SJSA1 (cell line): ENCODE data around the gene EQTN. TPM values are rescaled to one million over a fixed set of nuclear protein-coding genes. Genes with fewer than 3 reads are reported as not detected.
A peak's percentile ranks its signal among the peaks of the same experiment; 100 is the strongest.

Source experiments
- DNase-seq, 2 experiments: peaks; one replicate each; pipeline ENCODE4 v3.0.0-alpha.2; 2015 to 2020; ENCODE audit warnings: low spot score in 2 of 2, low read depth in 1 of 2
- H3K27ac ChIP-seq: fragments of 250-450 bp; sonication (Bioruptor Pico); 2 replicates; pipeline ENCODE4 v1.5.1; 2020; ENCODE audit warnings: mild to moderate bottlenecking, moderate library complexity
- H3K27me3 ChIP-seq: fragments of 250-450 bp; sonication (Bioruptor Pico); replicated peaks from 2 replicates; pipeline ENCODE4 v1.5.1; 2020; ENCODE audit warnings: mild to moderate bottlenecking, moderate library complexity
- H3K36me3 ChIP-seq: fragments of 250-450 bp; sonication (Bioruptor Pico); 2 replicates; pipeline ENCODE4 v1.5.1; 2020; ENCODE audit warnings: mild to moderate bottlenecking
- H3K4me1 ChIP-seq: fragments of 250-450 bp; sonication (Bioruptor Pico); replicated peaks from 2 replicates; pipeline ENCODE4 v1.6.1; 2021; ENCODE audit warnings: mild to moderate bottlenecking
- H3K4me3 ChIP-seq: fragments of 250-450 bp; sonication (Bioruptor Pico); 2 replicates; pipeline ENCODE4 v1.5.1; 2020; ENCODE audit warnings: mild to moderate bottlenecking
- H3K9me3 ChIP-seq: fragments of 250-450 bp; sonication (Bioruptor Pico); replicated peaks from 2 replicates; pipeline ENCODE4 v1.5.1; 2020; ENCODE audit warnings: mild to moderate bottlenecking
- total RNA-seq: library from RNA; depleted of rRNA; stranded (reverse); fragments of >200 nt; shearing (Covaris generic); gene quantifications from 2 replicates; pipeline ENCODE4 v1.2.3, GENCODE V29; 2014

EQTN gene
- total RNA-seq, 1 experiment from 2014 or later, result not detected

DNA sequence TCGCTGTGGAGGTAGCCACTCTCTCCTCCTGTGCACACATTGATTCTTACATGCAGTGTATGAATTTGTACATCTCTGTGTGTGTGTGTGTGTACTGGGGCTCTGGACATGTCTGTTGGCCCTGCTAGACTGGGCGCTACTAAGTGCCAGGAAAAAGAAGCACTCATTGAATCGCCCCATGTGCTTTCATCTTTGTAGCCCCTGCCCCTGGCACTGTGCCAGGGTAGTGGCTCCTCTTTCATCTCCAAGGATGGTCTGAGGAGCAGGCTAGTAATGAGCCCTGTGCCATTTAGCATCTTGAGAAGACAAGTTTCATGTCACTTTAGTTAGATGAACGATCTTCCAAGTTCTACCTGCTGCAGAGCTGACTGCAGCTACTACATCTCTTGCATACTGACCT is 34.4 kb upstream of the EQTN start:
- Histone ChIP-seq H3K27me3 (no peaks in the 10 kb centered on the region), H3K36me3 (no peaks in the 10 kb centered on the region), H3K4me1 (no peaks in the 10 kb centered on the region), H3K9me3 (no peaks in the 10 kb centered on the region), H3K27ac (no peak overlapping the region), H3K4me3 (no peak overlapping the region)
- no peak for DNase-seq

DNA sequence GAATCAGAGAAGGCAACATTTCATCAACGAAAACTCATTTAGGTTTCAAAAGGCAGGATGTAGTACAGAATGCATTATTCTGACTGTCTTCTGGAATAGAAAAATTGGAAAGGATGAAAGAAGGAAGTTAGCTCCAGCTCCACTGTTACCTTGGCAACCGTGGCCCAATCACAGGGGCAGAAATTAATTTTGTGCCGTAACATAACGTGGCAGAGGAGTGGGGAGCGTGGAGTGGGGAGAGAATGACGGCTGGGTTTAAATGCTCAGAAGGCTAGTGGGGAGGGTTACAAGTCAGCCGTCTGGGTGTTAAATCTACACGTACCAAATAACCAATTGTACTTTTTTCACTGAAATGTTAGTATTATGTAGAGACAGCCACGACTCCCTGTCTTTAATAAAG is 32.3 kb upstream of the EQTN start:
- H3K4me1 ChIP-seq, result no peaks in the 10 kb centered on the region
- no peaks in the 10 kb centered on the region for H3K36me3 ChIP-seq
- DNase-seq, result no peak
- no peak overlapping the region for H3K4me3 ChIP-seq
- no peaks in the 10 kb centered on the region for H3K27me3 ChIP-seq
- no peaks in the 10 kb centered on the region for H3K9me3 ChIP-seq
- H3K27ac ChIP-seq, result no peak overlapping the region

- no peaks in the 10 kb centered on the region for H3K27me3 ChIP-seq
- H3K36me3 ChIP-seq, result no peaks in the 10 kb centered on the region
- H3K4me1 ChIP-seq, result no peaks in the 10 kb centered on the region
- no peak overlapping the region for H3K4me3 ChIP-seq
- H3K27ac ChIP-seq, result no peak overlapping the region
- no peaks in the 10 kb centered on the region for H3K9me3 ChIP-seq
- DNase-seq, result no peak
Observed at GRCh38 chr9:27328483-27328882, 31.5 kb upstream of the EQTN start.

- H3K9me3 ChIP-seq, result no peaks in the 10 kb centered on the region
- H3K4me3 ChIP-seq, result no peak overlapping the region
- H3K27me3 ChIP-seq, result no peaks in the 10 kb centered on the region
- no peak for DNase-seq
- no peak overlapping the region for H3K27ac ChIP-seq
- no peaks in the 10 kb centered on the region for H3K36me3 ChIP-seq
- H3K4me1 ChIP-seq, result no peaks in the 10 kb centered on the region
Observed at GRCh38 chr9:27311184-27311583, 14.2 kb upstream of the EQTN start.

GRCh38 chr9:27310582-27310981 is 13.6 kb upstream of the EQTN start:
- no peak overlapping the region for H3K4me3 ChIP-seq
- H3K4me1 ChIP-seq, result no peaks in the 10 kb centered on the region
- no peak overlapping the region for H3K27ac ChIP-seq
- no peaks in the 10 kb centered on the region for H3K27me3 ChIP-seq
- no peaks in the 10 kb centered on the region for H3K36me3 ChIP-seq
- H3K9me3 ChIP-seq, result no peaks in the 10 kb centered on the region
- DNase-seq, result no peak

DNA sequence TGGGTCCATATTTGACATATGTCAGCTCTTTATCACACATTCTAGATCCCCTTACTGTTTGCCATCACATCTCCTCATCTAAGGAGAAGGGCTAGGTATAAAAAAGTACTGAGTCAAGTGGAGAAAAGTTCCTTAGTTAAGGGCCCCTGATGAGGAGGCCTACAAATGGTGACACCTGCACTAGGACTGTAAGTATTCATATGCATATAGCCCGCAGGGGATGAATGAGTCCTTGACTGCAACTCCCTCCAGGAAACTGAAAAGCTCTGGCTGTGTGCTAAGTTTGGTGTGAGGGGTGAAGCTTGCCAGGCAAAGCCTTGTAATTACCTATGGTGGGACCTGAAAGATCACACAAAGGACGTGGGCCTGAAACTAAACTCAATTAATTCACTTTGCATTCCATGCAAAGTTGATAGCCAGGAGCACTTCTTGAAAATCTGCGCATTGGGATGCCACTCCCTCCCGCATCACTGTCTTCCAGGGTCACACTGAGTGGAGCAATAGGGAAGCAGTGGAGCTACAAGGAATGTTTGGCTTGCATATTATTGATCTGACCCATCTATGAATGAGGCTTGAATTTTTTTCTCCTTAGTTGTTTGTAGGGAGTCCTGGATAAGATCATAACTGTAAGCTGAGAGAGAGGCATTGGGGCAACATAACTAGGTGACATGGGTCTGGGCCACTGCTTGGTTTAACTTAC is 11.9 kb upstream of the EQTN start:
- Histone ChIP-seq H3K36me3 (no peaks in the 10 kb centered on the region), H3K9me3 (no peaks in the 10 kb centered on the region), H3K4me1 (no peaks in the 10 kb centered on the region), H3K4me3 (no peak overlapping the region), H3K27me3 (no peaks in the 10 kb centered on the region), H3K27ac (no peak overlapping the region)
- DNase-seq, result no peak

- Histone ChIP-seq H3K4me1 (no peaks in the 10 kb centered on the region), H3K4me3 (no peak overlapping the region), H3K36me3 (no peaks in the 10 kb centered on the region), H3K9me3 (no peaks in the 10 kb centered on the region), H3K27ac (no peak overlapping the region), H3K27me3 (no peaks in the 10 kb centered on the region)
- DNase-seq, result no peak
Observed at GRCh38 chr9:27304521-27304920, 7.6 kb upstream of the EQTN start.

GRCh38 chr9:27303219-27303618 is 6.3 kb upstream of the EQTN start:
- H3K27me3 ChIP-seq, result no peaks in the 10 kb centered on the region
- no peaks in the 10 kb centered on the region for H3K4me1 ChIP-seq
- H3K4me3 ChIP-seq, result peak overlapping the region; percentile 25
- H3K27ac ChIP-seq, result no peak overlapping the region
- peak; percentile 27 to 47 for DNase-seq
- H3K36me3 ChIP-seq, result no peaks in the 10 kb centered on the region
- no peaks in the 10 kb centered on the region for H3K9me3 ChIP-seq

GRCh38 chr9:27293996-27294395 is 3.0 kb downstream of the EQTN start:
- DNase-seq, result no peak
- Histone ChIP-seq H3K27ac (no peak overlapping the region), H3K27me3 (no peaks in the 10 kb centered on the region), H3K4me1 (no peaks in the 10 kb centered on the region), H3K4me3 (no peak overlapping the region), H3K36me3 (no peaks in the 10 kb centered on the region), H3K9me3 (no peaks in the 10 kb centered on the region)

GRCh38 chr9:27292659-27293405 is 4.1 kb downstream of the EQTN start:
- no peak for DNase-seq
- H3K36me3 ChIP-seq, result no peaks in the 10 kb centered on the region
- H3K9me3 ChIP-seq, result no peaks in the 10 kb centered on the region
- H3K4me1 ChIP-seq, result no peaks in the 10 kb centered on the region
- no peaks in the 10 kb centered on the region for H3K27me3 ChIP-seq
- no peak overlapping the region for H3K4me3 ChIP-seq
- no peak overlapping the region for H3K27ac ChIP-seq

DNA sequence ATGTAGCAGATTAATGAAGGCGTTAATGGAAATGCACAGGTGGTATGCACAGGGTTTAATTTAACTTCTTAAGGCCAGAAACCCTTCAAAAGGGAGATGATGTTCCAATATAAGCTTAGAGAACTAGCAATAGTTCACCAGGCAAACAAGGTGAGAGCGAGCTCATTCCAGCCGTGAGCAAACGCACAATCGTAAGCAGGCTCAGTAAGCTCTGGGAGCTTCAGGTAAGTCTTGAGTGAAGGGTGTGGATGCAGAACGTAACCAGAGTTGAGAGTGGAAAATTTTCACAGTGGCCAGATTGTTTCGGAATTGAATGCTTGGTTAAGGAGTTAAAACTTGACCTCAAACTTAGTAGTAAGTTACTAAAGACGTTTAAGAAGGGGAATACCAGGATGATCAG is 5.7 kb downstream of the EQTN start:
- Histone ChIP-seq H3K27ac (no peak overlapping the region), H3K27me3 (no peaks in the 10 kb centered on the region), H3K4me1 (no peaks in the 10 kb centered on the region), H3K9me3 (no peaks in the 10 kb centered on the region), H3K4me3 (no peak overlapping the region), H3K36me3 (no peaks in the 10 kb centered on the region)
- DNase-seq, result no peak

GRCh38 chr9:27282269-27282668 is 14.7 kb downstream of the EQTN start:
- no peaks in the 10 kb centered on the region for H3K36me3 ChIP-seq
- DNase-seq, result no peak
- H3K4me3 ChIP-seq, result no peak overlapping the region
- no peaks in the 10 kb centered on the region for H3K9me3 ChIP-seq
- H3K4me1 ChIP-seq, result no peaks in the 10 kb centered on the region
- no peak overlapping the region for H3K27ac ChIP-seq
- H3K27me3 ChIP-seq, result no peaks in the 10 kb centered on the region

DNA sequence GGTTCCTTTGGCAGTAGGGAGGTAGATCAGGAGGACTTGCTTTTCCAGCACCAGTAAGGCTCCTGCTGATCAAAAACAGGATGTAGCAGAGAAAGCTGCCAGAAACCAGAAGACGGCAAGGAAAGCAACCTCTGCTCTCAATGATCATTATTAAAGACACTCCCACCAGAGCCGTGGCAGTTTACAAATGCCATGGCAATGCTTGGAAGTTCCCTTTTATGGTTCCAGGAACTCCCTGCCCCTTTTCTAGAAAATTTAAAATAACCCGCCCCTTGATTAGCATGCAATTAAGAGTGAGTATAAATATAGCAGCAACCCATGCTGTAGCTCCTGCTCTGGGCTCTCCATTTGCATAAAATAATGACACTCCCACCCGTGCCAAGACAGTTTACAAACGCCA is 16.1 kb downstream of the EQTN start:
- Histone ChIP-seq H3K36me3 (no peaks in the 10 kb centered on the region), H3K27ac (no peak overlapping the region), H3K9me3 (no peaks in the 10 kb centered on the region), H3K4me3 (no peak overlapping the region), H3K4me1 (peaks cover 8% of the 10 kb centered on the region), H3K27me3 (no peaks in the 10 kb centered on the region)
- DNase-seq, result no peak

DNA sequence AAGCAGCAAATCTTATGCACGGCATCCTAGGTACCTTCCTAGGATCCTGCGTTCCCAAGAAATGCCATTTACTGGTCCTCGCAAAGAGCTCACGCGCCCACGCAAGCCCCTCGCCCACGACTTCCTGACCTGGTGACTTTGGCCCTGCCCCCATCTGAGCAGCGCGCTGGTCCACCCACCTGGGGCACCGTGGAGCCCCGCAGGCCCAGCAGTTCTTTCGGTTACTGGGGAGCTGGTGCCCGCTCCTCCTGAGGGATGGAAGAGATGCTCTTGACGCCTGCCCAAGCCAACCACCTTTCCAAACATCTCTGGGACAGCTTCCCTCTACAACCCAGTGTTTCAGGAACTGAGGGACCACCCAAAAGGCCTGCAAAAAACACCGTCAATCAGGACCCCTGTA is 16.7 kb downstream of the EQTN start:
- no peak overlapping the region for H3K4me3 ChIP-seq
- DNase-seq, result no peak
- no peak overlapping the region for H3K27ac ChIP-seq
- H3K27me3 ChIP-seq, result no peaks in the 10 kb centered on the region
- H3K36me3 ChIP-seq, result no peaks in the 10 kb centered on the region
- no peaks in the 10 kb centered on the region for H3K9me3 ChIP-seq
- H3K4me1 ChIP-seq, result peaks cover 8% of the 10 kb centered on the region
